Psoas muscle (tissue), 8 donors: ENCODE measurements around the gene PPIA. TPM values are rescaled to one million over a fixed set of nuclear protein-coding genes. Genes with fewer than 3 reads are reported as not detected.
"Not testable (repeated sequence)": the region's sequence is repeated elsewhere in the genome, so short reads cannot be mapped to it uniquely, and the experiment has no call there.

Experiments
- ATAC-seq, 4 donors: fragments of 200-7000 bp; cut with Tn5 transposase; one replicate each; pipeline ENCODE4 v1.9.1; 2020; ENCODE audit warnings: moderate library complexity in 3 of 4, mild to moderate bottlenecking in 2 of 4
- DNase-seq, 2 donors: peaks; one replicate each; pipeline ENCODE4 v3.0.0-alpha.2; 2020
- H3K27ac ChIP-seq: fragments of 200-600 bp; one replicate; pipeline ENCODE4 v1.8.0; 2022
- H3K27me3 ChIP-seq, 3 donors: fragments of 200-600 bp in 1 of 3; one replicate each; pipeline versions ENCODE4 v1.6.1 to v1.8.0; 2013 to 2022; ENCODE audit warnings: low read length in 2 of 3, mild to moderate bottlenecking in 2 of 3, moderate library complexity in 1 of 3; ENCODE audit not compliant: insufficient read depth in 3 of 3
- H3K36me3 ChIP-seq, 2 donors: fragments of 200-600 bp in 1 of 2; one replicate each; pipeline versions ENCODE4 v1.6.1 to v1.8.0; 2013 to 2022; ENCODE audit warnings: low read depth in 1 of 2, mild to moderate bottlenecking in 1 of 2, moderate library complexity in 1 of 2; ENCODE audit not compliant: insufficient read depth in 1 of 2
- H3K4me1 ChIP-seq: fragments of 200-600 bp; one replicate; pipeline ENCODE4 v1.8.0; 2022
- H3K4me3 ChIP-seq: fragments of 200-600 bp; one replicate; pipeline ENCODE4 v1.8.0; 2022; ENCODE audit warnings: mild to moderate bottlenecking
- H3K9me3 ChIP-seq: fragments of 200-600 bp; one replicate; pipeline ENCODE4 v1.8.0; 2022
- CTCF ChIP-seq: fragments of 200-600 bp; IDR thresholded peaks from one replicate; pipeline ENCODE4 v1.8.0; 2022; ENCODE audit warnings: antibody characterized with exemption
- WGBS, 3 donors: extraction: QIAGEN DNeasy Blood & Tissue Kit; methylation state at CpG; one replicate each; pipeline versions ENCODE4 v1.1.6 to v1.1.7; 2013; 5-methylcytosine and 5-hydroxymethylcytosine counted together
- intact Hi-C, 2 donors: fragments of 100-400 bp; cut with DNase I; formaldehyde crosslinking; loops; one replicate each; pipeline versions ENCODE4 v1.11.0 to v1.14.2; 2022
- polyA plus RNA-seq, 3 donors: library from polyadenylated mRNA; stranded (reverse); fragments of 200-250 nt; gene quantifications; one replicate each; pipeline ENCODE4 v1.2.3, GENCODE V29; 2013
- total RNA-seq, 4 donors: library from RNA; stranded (reverse); fragmentation: NEBNext Ultra II Directional in 2 of 4; extraction: Animal tissue kit (Norgen Biotek cat#: 25700) in 2 of 4; gene quantifications; one replicate each; pipeline versions ENCODE4 v1.2.1 to v1.2.4, GENCODE V29; 2021 to 2023
- donor health status: healthy with polysubstance abuse.
- donor health status: DM: no; HTN: no; CAD: no; lungs with moderate emphysema.
- donor health status: Bipolar disorder and iron deficiency.
- donor health status: healthy.
- donor health status: DM: yes; HTN: yes; CAD: no.
- donor health status: DM: no; HTN: no; CAD: no.
- donor health status: DM: no; HTN: no; CAD: no.
- donor health status: DM: yes; HTN: yes; CAD: no.

PPIA gene
- total and polyA plus RNA-seq, 7 donors = 251 to 3,448 (median 725) TPM

- peaks cover 34% of the 10 kb centered on the region for H3K4me1 ChIP-seq
- H3K27me3 ChIP-seq = no peaks in the 10 kb centered on the region
- ATAC-seq (no peak), DNase-seq (no peak)
- no peaks in the 10 kb centered on the region for H3K9me3 ChIP-seq
- TF ChIP-seq CTCF = no peak
- intact Hi-C loops = loop anchor here in 1 of 2 donors (5.0 kb wide), 2 partner anchors 42 to 258 kb away; partner anchors contain the start of gene PURB
- peak overlapping the region; percentile 31 for H3K27ac ChIP-seq
- peaks cover 0 to 18% of the 10 kb centered on the region in 2 donors for H3K36me3 ChIP-seq
- H3K4me3 ChIP-seq = peak overlapping the region; percentile 8
Observed at GRCh38 chr7:44845451-44845850, 49.0 kb downstream of the PPIA start.

GRCh38 chr7:44846390-44846789 is 49.9 kb downstream of the PPIA start:
- WGBS, 3 donors = 28 to 43% (median 35%) methylated on average over 11 of the region's 11 CpGs
- not testable (repeated sequence) for H3K9me3 ChIP-seq, ATAC-seq, H3K27me3 ChIP-seq, H3K36me3 ChIP-seq, DNase-seq
- H3K4me3 ChIP-seq = peak overlapping the region; percentile 82
- H3K4me1 ChIP-seq = peaks cover 34% of the 10 kb centered on the region
- H3K27ac ChIP-seq = peak overlapping the region; percentile 95
- intact Hi-C loops = loop anchor here (2.0 to 5.0 kb wide), 4 partner anchors 41 to 262 kb away; partner anchors contain the start of genes PPIA (in 1 of the 2) and PURB (in 1 of the 2)

- peaks cover 34% of the 10 kb centered on the region for H3K4me1 ChIP-seq
- H3K4me3 ChIP-seq = peak overlapping the region; percentile 82
- intact Hi-C loops = loop anchor here (2.0 to 5.0 kb wide), 4 partner anchors 40 to 262 kb away; partner anchors contain the start of genes PPIA (in 1 of the 2) and PURB (in 1 of the 2)
- TF ChIP-seq CTCF = no peak
- ATAC-seq = no peak
- DNase-seq = no peak
- no peaks in the 10 kb centered on the region for H3K9me3 ChIP-seq
- H3K36me3 ChIP-seq = peaks cover 0 to 4% of the 10 kb centered on the region in 2 donors
- WGBS, 3 donors = 0% methylated on average over 12 of the region's 12 CpGs
- peak overlapping the region; percentile 95 for H3K27ac ChIP-seq
- no peaks in the 10 kb centered on the region for H3K27me3 ChIP-seq
Observed at GRCh38 chr7:44846816-44847508, 50.5 kb downstream of the PPIA start.

GRCh38 chr7:44847509-44847919 is 51.0 kb downstream of the PPIA start:
- 0% methylated on average over 30 to 36 of the region's 36 CpGs for WGBS, 3 donors
- Histone ChIP-seq H3K4me3 (peak overlapping the region; percentile 82), H3K27me3 (no peaks in the 10 kb centered on the region), H3K27ac (peak overlapping the region; percentile 95), H3K36me3 (peaks cover 0 to 2% of the 10 kb centered on the region in 2 donors), H3K9me3 (no peaks in the 10 kb centered on the region), H3K4me1 (peaks cover 33% of the 10 kb centered on the region)
- intact Hi-C loops = loop anchor here (2.0 to 5.0 kb wide), 4 partner anchors 40 to 263 kb away; partner anchors contain the start of genes PPIA (in 1 of the 2) and PURB (in 1 of the 2)
- peak; percentile 89 to 94 for DNase-seq
- ATAC-seq = peak; percentile 78 to 84 (median 80)
- TF ChIP-seq CTCF = peak; percentile 88

- Histone ChIP-seq H3K27me3 (no peaks in the 10 kb centered on the region), H3K4me3 (peak within 1 kb of the TSS; percentile 82), H3K27ac (peak within 1 kb of the TSS; percentile 95), H3K4me1 (peaks cover 28% of the 10 kb centered on the region), H3K9me3 (no peaks in the 10 kb centered on the region), H3K36me3 (no peaks in the 10 kb centered on the region)
- WGBS, 3 donors = 0% methylated on average over 56 to 70 of the region's 70 CpGs
- ATAC-seq (peak; percentile 93 to 96 (median 94)), DNase-seq (peak; percentile 100)
- TF ChIP-seq CTCF = no peak
- intact Hi-C loops = loop anchor here (2.0 to 5.0 kb wide), 5 partner anchors 37 to 263 kb away; partner anchors contain the start of genes PURB (in 2 of the 2) and PPIA (in 1 of the 2)
Observed at GRCh38 chr7:44847920-44848634, 51.6 kb downstream of the PPIA start, which contains the start of gene H2AZ2. H2AZ2 (minus strand) TSS chr7:44848087; CDS start chr7:44847971, 116 bp downstream.
